HEK293 (cell line): Measurements from ENCODE around the gene EID3.

ENCODE experiments used
- CTCF ChIA-PET: fragments of 350-600 bp; formaldehyde crosslinking; extraction: SDS; loops from one replicate; lab custom pipeline; 2021; ENCODE audit warnings: antibody characterized with exemption; lab: Yijun Ruan, JAX
- POLR2A ChIA-PET: fragments of 300-600 bp; formaldehyde crosslinking; extraction: SDS; loops from one replicate; lab custom pipeline; 2020; ENCODE audit warnings: antibody characterized with exemption, inconsistent platforms; lab: Yijun Ruan, JAX
- H3K27ac ChIP-seq: fragments of 200-500 bp; sonication (Bioruptor generic); 2 replicates; pipeline ENCODE4 v1.5.1; 2014; ENCODE audit warnings: low read depth, low read length, control low read depth, inconsistent platforms; ENCODE audit errors: extremely low read depth
- H3K36me3 ChIP-seq, 2 experiments: fragments of 200-500 bp in 1 of 2; sonication (Bioruptor generic) in 1 of 2; 1 replicate in 1 of 2; 2 replicates in 1 of 2; pipeline ENCODE4 v1.5.1; 2014 to 2017; ENCODE audit warnings: inconsistent platforms in 2 of 2, low read length in 2 of 2; ENCODE audit not compliant: control insufficient read depth in 2 of 2, insufficient read depth in 1 of 2
- H3K4me1 ChIP-seq: fragments of 200-500 bp; sonication (Bioruptor generic); 2 replicates; pipeline ENCODE4 v1.5.1; 2014; ENCODE audit warnings: mild to moderate bottlenecking, low read length, inconsistent platforms; ENCODE audit not compliant: control insufficient read depth, insufficient read depth
- H3K4me3 ChIP-seq: 2 replicates; pipeline ENCODE4 v1.5.1; 2011; ENCODE audit warnings: low read depth, mild to moderate bottlenecking, control low read depth, low read length, moderate library complexity
- H3K9me3 ChIP-seq: fragments of 200-500 bp; sonication (Bioruptor generic); 2 replicates; pipeline ENCODE4 v1.5.1; 2014; ENCODE audit warnings: low read depth, low read length, inconsistent platforms; ENCODE audit not compliant: control insufficient read depth, insufficient read depth
- FEZF1 ChIP-seq: fragments of 450-650 bp; formaldehyde crosslinking; IDR thresholded peaks from 2 replicates; pipeline ENCODE4 v1.5.1; 2016; ENCODE audit warnings: missing biosample characterization, missing genetic modification characterization
- GLIS2 ChIP-seq: fragments of 450-650 bp; formaldehyde crosslinking; IDR thresholded peaks from 2 replicates; pipeline ENCODE4 v1.5.1; 2016; ENCODE audit warnings: missing biosample characterization, missing genetic modification characterization
- MYNN ChIP-seq: fragments of 450-650 bp; formaldehyde crosslinking; IDR thresholded peaks from 2 replicates; pipeline ENCODE4 v1.5.1; 2016; ENCODE audit warnings: missing biosample characterization, missing genetic modification characterization, borderline replicate concordance
- SP7 ChIP-seq: fragments of 450-650 bp; formaldehyde crosslinking; IDR thresholded peaks from 2 replicates; pipeline ENCODE4 v1.5.1; 2016; ENCODE audit warnings: missing biosample characterization, missing genetic modification characterization
- TCF7L2 ChIP-seq: IDR thresholded peaks from 2 replicates; pipeline ENCODE4 v1.6.1; 2011; ENCODE audit warnings: low read depth, mild to moderate bottlenecking, inconsistent platforms, low read length, moderate library complexity, borderline replicate concordance
- WT1 ChIP-seq: fragments of 450-650 bp; formaldehyde crosslinking; IDR thresholded peaks from 2 replicates; pipeline ENCODE4 v1.5.1; 2016; ENCODE audit warnings: missing biosample characterization, missing genetic modification characterization
- ZNF10 ChIP-seq: fragments of 450-650 bp; formaldehyde crosslinking; IDR thresholded peaks from 2 replicates; pipeline ENCODE4 v1.5.1; 2017; ENCODE audit warnings: missing biosample characterization, missing genetic modification characterization
- ZNF292 ChIP-seq: fragments of 450-650 bp; formaldehyde crosslinking; IDR thresholded peaks from 2 replicates; pipeline ENCODE4 v1.5.1; 2016; ENCODE audit warnings: low read depth, missing biosample characterization, missing genetic modification characterization, borderline replicate concordance
- ZNF501 ChIP-seq: fragments of 450-650 bp; formaldehyde crosslinking; IDR thresholded peaks from 2 replicates; pipeline ENCODE4 v1.5.1; 2016; ENCODE audit warnings: missing biosample characterization, missing genetic modification characterization
- ZNF560 ChIP-seq: fragments of 450-650 bp; formaldehyde crosslinking; IDR thresholded peaks from 2 replicates; pipeline ENCODE4 v1.5.1; 2017; ENCODE audit warnings: missing biosample characterization, missing genetic modification characterization, borderline replicate concordance
- ZNF571 ChIP-seq: fragments of 450-650 bp; formaldehyde crosslinking; IDR thresholded peaks from 2 replicates; pipeline ENCODE4 v1.5.0; 2017; ENCODE audit warnings: missing biosample characterization, missing genetic modification characterization
- ZNF600 ChIP-seq: fragments of 450-650 bp; formaldehyde crosslinking; IDR thresholded peaks from 2 replicates; pipeline ENCODE4 v1.5.1; 2016; ENCODE audit warnings: missing biosample characterization, missing genetic modification characterization
- ZNF670 ChIP-seq: fragments of 450-650 bp; formaldehyde crosslinking; IDR thresholded peaks from 2 replicates; pipeline ENCODE4 v1.5.1; 2016; ENCODE audit warnings: missing biosample characterization, missing genetic modification characterization, low read depth
- ZSCAN16 ChIP-seq: fragments of 450-650 bp; formaldehyde crosslinking; IDR thresholded peaks from 2 replicates; pipeline ENCODE4 v1.5.1; 2016; ENCODE audit warnings: missing biosample characterization, missing genetic modification characterization
- TF ChIP-seq, protein P1 (sequence below): fragments of 450-650 bp; IDR thresholded peaks from 2 replicates; pipeline ENCODE4 v1.5.1; 2018; ENCODE audit warnings: missing biosample characterization, mild to moderate bottlenecking, missing genetic modification characterization
- TF ChIP-seq, protein P2 (sequence below): fragments of 450-650 bp; formaldehyde crosslinking; IDR thresholded peaks from 2 replicates; pipeline ENCODE4 v1.5.1; 2016; ENCODE audit warnings: missing biosample characterization, missing genetic modification characterization
- TF ChIP-seq, protein P3 (sequence below): fragments of 450-650 bp; formaldehyde crosslinking; IDR thresholded peaks from 2 replicates; pipeline ENCODE4 v1.5.1; 2016; ENCODE audit warnings: missing biosample characterization, missing genetic modification characterization
- TF ChIP-seq, protein P4 (sequence below): fragments of 450-650 bp; formaldehyde crosslinking; IDR thresholded peaks from 2 replicates; pipeline ENCODE4 v1.5.1; 2016; ENCODE audit warnings: missing biosample characterization, missing genetic modification characterization
- TF ChIP-seq, protein P5 (sequence below): fragments of 450-650 bp; formaldehyde crosslinking; IDR thresholded peaks from 2 replicates; pipeline ENCODE4 v1.5.1; 2016; ENCODE audit warnings: missing biosample characterization, missing genetic modification characterization
- TF ChIP-seq, protein P6 (sequence below): fragments of 450-650 bp; formaldehyde crosslinking; IDR thresholded peaks from 2 replicates; pipeline ENCODE4 v1.5.1; 2016; ENCODE audit warnings: missing biosample characterization, missing genetic modification characterization

The EID3 gene

DNA sequence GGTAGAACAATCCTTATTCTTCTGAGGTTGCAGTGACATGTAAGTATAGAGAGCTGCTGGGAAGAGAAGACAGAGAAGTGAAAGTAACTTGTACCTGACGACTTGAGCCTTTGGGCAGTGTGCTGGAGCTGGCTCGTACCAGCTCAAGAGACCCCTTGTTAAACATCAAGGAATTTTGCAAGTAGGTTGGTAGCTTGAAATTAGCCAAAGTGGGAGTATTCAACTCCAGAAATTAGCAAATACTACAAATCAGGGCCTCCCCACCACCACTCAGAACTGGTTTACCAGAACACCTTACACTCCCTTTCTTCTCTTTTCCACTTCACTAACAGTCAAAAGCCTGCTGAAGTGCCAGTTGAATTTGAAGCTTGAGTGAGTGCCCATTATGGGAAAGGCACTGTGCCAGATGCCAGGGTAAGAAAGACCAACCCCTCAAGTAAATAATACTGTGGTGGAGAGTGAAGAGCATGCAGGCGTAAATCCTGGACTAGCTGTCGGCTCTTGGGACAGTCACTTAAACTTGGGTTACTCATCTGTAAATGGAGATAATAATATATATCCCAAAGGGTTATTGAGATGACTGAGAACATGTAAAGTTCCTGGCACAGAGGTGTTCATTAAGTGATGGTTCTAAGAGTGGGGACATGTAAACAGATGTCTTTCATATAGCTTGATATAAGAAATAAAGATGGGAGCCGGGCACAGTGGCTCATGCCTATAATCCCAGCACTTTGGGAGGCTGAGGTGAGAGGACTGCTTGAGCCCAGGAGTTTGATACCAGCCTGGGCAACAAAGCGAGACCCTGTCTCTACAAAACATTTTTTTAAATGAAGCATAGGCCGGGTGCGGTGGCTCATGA lies 27.0 kb upstream of the EID3 start:
- ChIA-PET POLR2A (interaction anchor here (1.1 to 1.2 kb wide), 2 partner anchors 11 to 12 kb away, joined by 3 to 4 read pairs; no protein-coding TSS in a partner anchor), CTCF (interaction anchor here (0.6 to 1.2 kb wide), 2 partner anchors 23 to 63 kb away, joined by 3 to 4 read pairs; no protein-coding TSS in a partner anchor)
- Histone ChIP-seq H3K4me1 (no peaks in the 10 kb centered on the region), H3K27ac (no peak overlapping the region), H3K9me3 (no peaks in the 10 kb centered on the region), H3K36me3 (no peaks in the 10 kb centered on the region), H3K4me3 (no peak overlapping the region)
- peak; percentile 22; the same call in 1 of the 2 replicates for TF ChIP-seq ZNF600 (tag by site-specific recombination)
- TF ChIP-seq FEZF1 (tag by site-specific recombination): peak; percentile 11; the same call in 1 of the 2 replicates
- TF ChIP-seq TCF7L2: no peak
- TF ChIP-seq, protein P1, sequence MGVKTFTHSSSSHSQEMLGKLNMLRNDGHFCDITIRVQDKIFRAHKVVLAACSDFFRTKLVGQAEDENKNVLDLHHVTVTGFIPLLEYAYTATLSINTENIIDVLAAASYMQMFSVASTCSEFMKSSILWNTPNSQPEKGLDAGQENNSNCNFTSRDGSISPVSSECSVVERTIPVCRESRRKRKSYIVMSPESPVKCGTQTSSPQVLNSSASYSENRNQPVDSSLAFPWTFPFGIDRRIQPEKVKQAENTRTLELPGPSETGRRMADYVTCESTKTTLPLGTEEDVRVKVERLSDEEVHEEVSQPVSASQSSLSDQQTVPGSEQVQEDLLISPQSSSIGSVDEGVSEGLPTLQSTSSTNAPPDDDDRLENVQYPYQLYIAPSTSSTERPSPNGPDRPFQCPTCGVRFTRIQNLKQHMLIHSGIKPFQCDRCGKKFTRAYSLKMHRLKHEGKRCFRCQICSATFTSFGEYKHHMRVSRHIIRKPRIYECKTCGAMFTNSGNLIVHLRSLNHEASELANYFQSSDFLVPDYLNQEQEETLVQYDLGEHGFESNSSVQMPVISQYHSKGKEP (tag by site-specific recombination): no peak
- TF ChIP-seq ZNF10 (tag by site-specific recombination): no peak
- TF ChIP-seq, protein P2, sequence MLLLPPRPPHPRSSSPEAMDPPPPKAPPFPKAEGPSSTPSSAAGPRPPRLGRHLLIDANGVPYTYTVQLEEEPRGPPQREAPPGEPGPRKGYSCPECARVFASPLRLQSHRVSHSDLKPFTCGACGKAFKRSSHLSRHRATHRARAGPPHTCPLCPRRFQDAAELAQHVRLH (tag by site-specific recombination): no peak
- TF ChIP-seq ZNF571: no peak

DNA sequence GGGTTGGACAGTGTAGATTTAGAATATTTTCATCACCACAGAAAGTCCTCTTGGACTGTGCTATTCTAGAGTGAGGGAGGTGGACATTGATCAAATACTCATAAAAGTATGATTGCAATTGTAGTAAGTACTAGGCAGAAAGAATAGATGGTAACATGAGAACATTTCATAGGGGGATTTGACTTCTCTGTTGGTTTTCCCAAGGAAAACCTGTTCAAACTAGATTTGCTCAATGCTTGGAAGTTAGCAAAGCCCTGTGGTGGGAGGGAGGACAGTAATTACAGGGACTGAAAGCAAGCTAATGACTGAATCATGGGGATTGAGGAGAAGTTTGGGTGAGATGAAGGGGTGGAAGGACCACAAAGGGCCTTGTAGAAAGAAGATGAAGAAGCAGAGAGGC lies 24.4 kb upstream of the EID3 start:
- H3K27ac ChIP-seq: no peak overlapping the region
- TF ChIP-seq, protein P3, sequence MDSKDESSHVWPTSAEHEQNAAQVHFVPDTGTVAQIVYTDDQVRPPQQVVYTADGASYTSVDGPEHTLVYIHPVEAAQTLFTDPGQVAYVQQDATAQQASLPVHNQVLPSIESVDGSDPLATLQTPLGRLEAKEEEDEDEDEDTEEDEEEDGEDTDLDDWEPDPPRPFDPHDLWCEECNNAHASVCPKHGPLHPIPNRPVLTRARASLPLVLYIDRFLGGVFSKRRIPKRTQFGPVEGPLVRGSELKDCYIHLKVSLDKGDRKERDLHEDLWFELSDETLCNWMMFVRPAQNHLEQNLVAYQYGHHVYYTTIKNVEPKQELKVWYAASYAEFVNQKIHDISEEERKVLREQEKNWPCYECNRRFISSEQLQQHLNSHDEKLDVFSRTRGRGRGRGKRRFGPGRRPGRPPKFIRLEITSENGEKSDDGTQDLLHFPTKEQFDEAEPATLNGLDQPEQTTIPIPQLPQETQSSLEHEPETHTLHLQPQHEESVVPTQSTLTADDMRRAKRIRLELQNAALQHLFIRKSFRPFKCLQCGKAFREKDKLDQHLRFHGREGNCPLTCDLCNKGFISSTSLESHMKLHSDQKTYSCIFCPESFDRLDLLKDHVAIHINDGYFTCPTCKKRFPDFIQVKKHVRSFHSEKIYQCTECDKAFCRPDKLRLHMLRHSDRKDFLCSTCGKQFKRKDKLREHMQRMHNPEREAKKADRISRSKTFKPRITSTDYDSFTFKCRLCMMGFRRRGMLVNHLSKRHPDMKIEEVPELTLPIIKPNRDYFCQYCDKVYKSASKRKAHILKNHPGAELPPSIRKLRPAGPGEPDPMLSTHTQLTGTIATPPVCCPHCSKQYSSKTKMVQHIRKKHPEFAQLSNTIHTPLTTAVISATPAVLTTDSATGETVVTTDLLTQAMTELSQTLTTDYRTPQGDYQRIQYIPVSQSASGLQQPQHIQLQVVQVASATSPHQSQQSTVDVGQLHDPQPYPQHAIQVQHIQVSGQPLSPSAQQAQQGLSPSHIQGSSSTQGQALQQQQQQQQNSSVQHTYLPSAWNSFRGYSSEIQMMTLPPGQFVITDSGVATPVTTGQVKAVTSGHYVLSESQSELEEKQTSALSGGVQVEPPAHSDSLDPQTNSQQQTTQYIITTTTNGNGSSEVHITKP (tag by site-specific recombination): peak; percentile 88
- no peak for TF ChIP-seq ZSCAN16
- TF ChIP-seq SP7 (tag by site-specific recombination): peak; percentile 75
- no peak for TF ChIP-seq FEZF1 (tag by site-specific recombination)
- no peak for TF ChIP-seq ZNF501 (tag by site-specific recombination)
- TF ChIP-seq, protein P4, sequence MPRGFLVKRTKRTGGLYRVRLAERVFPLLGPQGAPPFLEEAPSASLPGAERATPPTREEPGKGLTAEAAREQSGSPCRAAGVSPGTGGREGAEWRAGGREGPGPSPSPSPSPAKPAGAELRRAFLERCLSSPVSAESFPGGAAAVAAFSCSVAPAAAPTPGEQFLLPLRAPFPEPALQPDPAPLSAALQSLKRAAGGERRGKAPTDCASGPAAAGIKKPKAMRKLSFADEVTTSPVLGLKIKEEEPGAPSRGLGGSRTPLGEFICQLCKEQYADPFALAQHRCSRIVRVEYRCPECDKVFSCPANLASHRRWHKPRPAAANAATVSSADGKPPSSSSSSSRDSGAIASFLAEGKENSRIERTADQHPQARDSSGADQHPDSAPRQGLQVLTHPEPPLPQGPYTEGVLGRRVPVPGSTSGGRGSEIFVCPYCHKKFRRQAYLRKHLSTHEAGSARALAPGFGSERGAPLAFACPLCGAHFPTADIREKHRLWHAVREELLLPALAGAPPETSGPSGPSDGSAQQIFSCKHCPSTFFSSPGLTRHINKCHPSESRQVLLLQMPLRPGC (tag by site-specific recombination): no peak
- no peak for TF ChIP-seq MYNN (tag by site-specific recombination)
- TF ChIP-seq, protein P5, sequence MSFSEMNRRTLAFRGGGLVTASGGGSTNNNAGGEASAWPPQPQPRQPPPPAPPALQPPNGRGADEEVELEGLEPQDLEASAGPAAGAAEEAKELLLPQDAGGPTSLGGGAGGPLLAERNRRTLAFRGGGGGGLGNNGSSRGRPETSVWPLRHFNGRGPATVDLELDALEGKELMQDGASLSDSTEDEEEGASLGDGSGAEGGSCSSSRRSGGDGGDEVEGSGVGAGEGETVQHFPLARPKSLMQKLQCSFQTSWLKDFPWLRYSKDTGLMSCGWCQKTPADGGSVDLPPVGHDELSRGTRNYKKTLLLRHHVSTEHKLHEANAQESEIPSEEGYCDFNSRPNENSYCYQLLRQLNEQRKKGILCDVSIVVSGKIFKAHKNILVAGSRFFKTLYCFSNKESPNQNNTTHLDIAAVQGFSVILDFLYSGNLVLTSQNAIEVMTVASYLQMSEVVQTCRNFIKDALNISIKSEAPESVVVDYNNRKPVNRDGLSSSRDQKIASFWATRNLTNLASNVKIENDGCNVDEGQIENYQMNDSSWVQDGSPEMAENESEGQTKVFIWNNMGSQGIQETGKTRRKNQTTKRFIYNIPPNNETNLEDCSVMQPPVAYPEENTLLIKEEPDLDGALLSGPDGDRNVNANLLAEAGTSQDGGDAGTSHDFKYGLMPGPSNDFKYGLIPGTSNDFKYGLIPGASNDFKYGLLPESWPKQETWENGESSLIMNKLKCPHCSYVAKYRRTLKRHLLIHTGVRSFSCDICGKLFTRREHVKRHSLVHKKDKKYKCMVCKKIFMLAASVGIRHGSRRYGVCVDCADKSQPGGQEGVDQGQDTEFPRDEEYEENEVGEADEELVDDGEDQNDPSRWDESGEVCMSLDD (tag by site-specific recombination): no peak
- TF ChIP-seq ZNF292: no peak
- no peak for TF ChIP-seq ZNF560 (tag by site-specific recombination)
- no peak for TF ChIP-seq WT1 (tag by site-specific recombination)
- no peak for TF ChIP-seq GLIS2
- TF ChIP-seq, protein P6, sequence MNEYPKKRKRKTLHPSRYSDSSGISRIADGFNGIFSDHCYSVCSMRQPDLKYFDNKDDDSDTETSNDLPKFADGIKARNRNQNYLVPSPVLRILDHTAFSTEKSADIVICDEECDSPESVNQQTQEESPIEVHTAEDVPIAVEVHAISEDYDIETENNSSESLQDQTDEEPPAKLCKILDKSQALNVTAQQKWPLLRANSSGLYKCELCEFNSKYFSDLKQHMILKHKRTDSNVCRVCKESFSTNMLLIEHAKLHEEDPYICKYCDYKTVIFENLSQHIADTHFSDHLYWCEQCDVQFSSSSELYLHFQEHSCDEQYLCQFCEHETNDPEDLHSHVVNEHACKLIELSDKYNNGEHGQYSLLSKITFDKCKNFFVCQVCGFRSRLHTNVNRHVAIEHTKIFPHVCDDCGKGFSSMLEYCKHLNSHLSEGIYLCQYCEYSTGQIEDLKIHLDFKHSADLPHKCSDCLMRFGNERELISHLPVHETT (tag by site-specific recombination): no peak
- no peak for TF ChIP-seq ZNF670 (tag by site-specific recombination)

More for the DNA sequence above, 24.4 kb upstream of the EID3 start:
- Histone ChIP-seq H3K36me3 (no peaks in the 10 kb centered on the region), H3K4me3 (no peak overlapping the region), H3K4me1 (no peaks in the 10 kb centered on the region), H3K9me3 (no peaks in the 10 kb centered on the region)
- ChIA-PET CTCF (no interaction called here), POLR2A (interaction anchor here (0.6 kb wide), 1 partner anchor 9 kb away, joined by 3 read pairs; no protein-coding TSS in a partner anchor)
